Kidney (tissue), 14 donors: ENCODE results near the gene CRY2. TPM values are rescaled to one million over a fixed set of nuclear protein-coding genes. Genes with fewer than 3 reads are reported as not detected.

Source experiments
- DNase-seq, 5 donors: peaks; one replicate each; pipeline ENCODE4 v3.0.0-alpha.2; 2013 to 2020
- FAIRE-seq: peaks from 2 replicates; lab custom pipeline; 2012; peaks lifted over from hg19 to GRCh38; lab: Jason Lieb, UNC
- H3K27ac ChIP-seq, 2 donors: one replicate each; pipeline ENCODE4 v1.7.0; 2013; ENCODE audit warnings: low read depth in 2 of 2, low read length in 2 of 2, inconsistent platforms in 1 of 2
- H3K27me3 ChIP-seq: one replicate; pipeline ENCODE4 v1.7.1; 2013; ENCODE audit warnings: low read length, inconsistent platforms; ENCODE audit not compliant: control insufficient read depth, insufficient read depth
- H3K36me3 ChIP-seq, 3 donors: one replicate each; pipeline versions ENCODE4 v1.7.0 to v1.7.1; 2013; ENCODE audit warnings: low read length in 3 of 3, control low read depth in 1 of 3, inconsistent platforms in 1 of 3; ENCODE audit not compliant: insufficient read depth in 3 of 3, control insufficient read depth in 2 of 3
- H3K4me1 ChIP-seq, 3 donors: one replicate each; pipeline versions ENCODE4 v1.7.0 to v1.7.1; 2013; ENCODE audit warnings: low read length in 3 of 3, inconsistent platforms in 1 of 3, low read depth in 1 of 3; ENCODE audit not compliant: control insufficient read depth in 2 of 3, insufficient read depth in 2 of 3
- H3K4me3 ChIP-seq, 3 donors: one replicate each; pipeline versions ENCODE4 v1.7.0 to v1.8.1; 2013; ENCODE audit warnings: low read length in 3 of 3, control low read depth in 1 of 3, inconsistent platforms in 1 of 3
- H3K9ac ChIP-seq, 3 donors: one replicate each; pipeline versions ENCODE4 v1.7.0 to v1.7.1; 2013; ENCODE audit warnings: low read length in 3 of 3, control low read depth in 1 of 3, inconsistent platforms in 1 of 3
- H3K9me3 ChIP-seq, 3 donors: one replicate each; pipeline versions ENCODE4 v1.7.0 to v1.7.1; 2013; ENCODE audit warnings: low read length in 3 of 3, control low read depth in 1 of 3, inconsistent platforms in 1 of 3; ENCODE audit not compliant: control insufficient read depth in 2 of 3, insufficient read depth in 1 of 3
- intact Hi-C: fragments of 100-400 bp; cut with DNase I; formaldehyde crosslinking; loops from one replicate; pipeline ENCODE4 v1.11.1; 2022
- polyA plus RNA-seq: library from polyadenylated mRNA; stranded (reverse); fragments of 350-450 nt; fragmentation: Illumina TruSeq; extraction: RNeasy Lipid Tissue Mini Kit (QIAGEN cat#74804); gene quantifications from one replicate; pipeline ENCODE4 v1.2.3, GENCODE V29; 2014; ENCODE audit warnings: low read depth, low replicate concordance; ENCODE audit not compliant: insufficient read depth
- total RNA-seq: library from RNA; stranded (reverse); fragmentation: NEBNext Ultra II Directional; extraction: Animal tissue kit (Norgen Biotek cat#: 25700); gene quantifications from one replicate; pipeline ENCODE4 v1.2.1, GENCODE V29; 2021
- TF ChIP-seq, protein P1 (sequence below): IDR thresholded peaks from 3 replicates; pipeline ENCODE4 v1.5.1; 2012; ENCODE audit warnings: mild to moderate bottlenecking, moderate library complexity, borderline replicate concordance; ENCODE audit not compliant: insufficient read depth; ENCODE audit errors: extremely low read depth
- donor health status: control.
- donor health status: control.
- donor health status: control.
- donor health status: control.
- donor health status: control.
- donor health status: DM: yes; HTN: yes; CAD: no.
- donor health status: Normal renal cell carcinoma (clear cell type).

The CRY2 gene
- total and polyA plus RNA-seq, 2 donors from 2014 or later: 20.7 to 44.5 TPM

DNA sequence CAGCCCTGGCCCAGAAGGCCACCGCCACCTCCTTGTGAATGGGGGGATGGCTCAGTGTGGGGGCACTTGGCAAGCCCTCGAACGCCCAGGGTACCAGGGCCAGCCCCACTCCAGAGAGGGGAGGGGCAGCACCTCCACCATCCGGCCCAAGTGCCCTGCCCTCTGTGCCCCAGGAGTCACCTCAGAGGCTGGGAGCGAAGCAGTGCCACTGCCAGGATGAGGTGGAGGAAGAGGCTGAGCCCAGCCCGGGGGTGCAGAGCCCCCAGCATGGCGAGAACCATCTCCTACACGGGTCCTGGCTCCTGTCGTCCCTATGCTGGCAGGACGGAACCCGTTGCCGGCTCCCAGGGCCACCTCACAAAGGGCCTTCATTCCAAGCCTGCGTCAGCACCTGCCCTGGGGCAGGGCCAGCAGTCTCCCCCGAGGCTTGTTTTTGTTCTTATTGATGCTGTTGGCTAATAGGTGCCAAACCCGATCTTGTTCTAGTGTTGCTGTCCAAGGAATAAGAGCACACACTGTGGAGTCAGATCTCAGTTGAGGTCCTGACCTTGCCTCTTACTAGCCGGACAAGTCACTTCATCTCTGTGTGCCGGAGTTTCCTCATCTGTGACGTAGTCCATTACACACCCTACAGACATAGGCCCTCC is 59.8 kb downstream of the CRY2 start, which contains the start of gene FREY1:
Gene FREY1 (minus strand): TSS at position 307 of the 647 bp plus-strand sequence. CDS start 26 bp downstream, at position 281.
- intact Hi-C loops: no loop called here
- Histone ChIP-seq H3K27me3 (no peaks in the 10 kb centered on the region), H3K27ac (no peak within 1 kb of the TSS), H3K4me3 (no peak within 1 kb of the TSS), H3K4me1 (no peaks in the 10 kb centered on the region), H3K36me3 (peaks cover 0 to 6% (median 3%) of the 10 kb centered on the region in 3 donors), H3K9me3 (no peaks in the 10 kb centered on the region), H3K9ac (no peak within 1 kb of the TSS)
- DNase-seq (no peak), FAIRE-seq (no peak)
- TF ChIP-seq, protein P1, sequence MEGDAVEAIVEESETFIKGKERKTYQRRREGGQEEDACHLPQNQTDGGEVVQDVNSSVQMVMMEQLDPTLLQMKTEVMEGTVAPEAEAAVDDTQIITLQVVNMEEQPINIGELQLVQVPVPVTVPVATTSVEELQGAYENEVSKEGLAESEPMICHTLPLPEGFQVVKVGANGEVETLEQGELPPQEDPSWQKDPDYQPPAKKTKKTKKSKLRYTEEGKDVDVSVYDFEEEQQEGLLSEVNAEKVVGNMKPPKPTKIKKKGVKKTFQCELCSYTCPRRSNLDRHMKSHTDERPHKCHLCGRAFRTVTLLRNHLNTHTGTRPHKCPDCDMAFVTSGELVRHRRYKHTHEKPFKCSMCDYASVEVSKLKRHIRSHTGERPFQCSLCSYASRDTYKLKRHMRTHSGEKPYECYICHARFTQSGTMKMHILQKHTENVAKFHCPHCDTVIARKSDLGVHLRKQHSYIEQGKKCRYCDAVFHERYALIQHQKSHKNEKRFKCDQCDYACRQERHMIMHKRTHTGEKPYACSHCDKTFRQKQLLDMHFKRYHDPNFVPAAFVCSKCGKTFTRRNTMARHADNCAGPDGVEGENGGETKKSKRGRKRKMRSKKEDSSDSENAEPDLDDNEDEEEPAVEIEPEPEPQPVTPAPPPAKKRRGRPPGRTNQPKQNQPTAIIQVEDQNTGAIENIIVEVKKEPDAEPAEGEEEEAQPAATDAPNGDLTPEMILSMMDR: no peak

DNA sequence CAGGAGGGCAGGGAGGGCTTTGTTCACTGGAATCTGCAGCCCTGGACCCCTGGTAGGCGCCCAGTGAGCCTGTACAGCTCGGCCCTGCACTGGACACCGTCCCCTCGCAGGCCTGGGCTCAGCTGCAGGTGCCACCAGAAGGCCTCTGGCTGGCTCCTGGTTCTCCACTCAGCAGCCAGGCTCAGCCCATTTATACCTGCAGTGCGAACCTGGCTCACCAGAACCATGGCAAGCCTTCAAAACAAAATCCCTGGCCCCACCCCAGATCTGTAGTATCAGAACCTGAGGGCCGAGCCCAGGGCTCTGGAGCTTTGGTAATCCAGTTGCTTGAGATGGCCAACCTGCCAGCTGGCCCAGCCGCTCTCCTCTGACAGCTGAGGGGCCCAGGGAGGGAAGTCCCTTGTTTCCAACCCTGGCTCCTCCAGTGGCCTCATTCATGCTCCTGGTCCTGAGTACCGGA is 60.7 kb downstream of the CRY2 start:
- intact Hi-C loops: no loop called here
- Histone ChIP-seq H3K9ac (no peak overlapping the region), H3K4me3 (no peak overlapping the region), H3K36me3 (peaks cover 0 to 6% (median 3%) of the 10 kb centered on the region in 3 donors), H3K9me3 (no peaks in the 10 kb centered on the region), H3K27ac (no peak overlapping the region), H3K4me1 (no peaks in the 10 kb centered on the region), H3K27me3 (no peaks in the 10 kb centered on the region)
- TF ChIP-seq, protein P1: no peak
- FAIRE-seq (no peak), DNase-seq (no peak)

DNA sequence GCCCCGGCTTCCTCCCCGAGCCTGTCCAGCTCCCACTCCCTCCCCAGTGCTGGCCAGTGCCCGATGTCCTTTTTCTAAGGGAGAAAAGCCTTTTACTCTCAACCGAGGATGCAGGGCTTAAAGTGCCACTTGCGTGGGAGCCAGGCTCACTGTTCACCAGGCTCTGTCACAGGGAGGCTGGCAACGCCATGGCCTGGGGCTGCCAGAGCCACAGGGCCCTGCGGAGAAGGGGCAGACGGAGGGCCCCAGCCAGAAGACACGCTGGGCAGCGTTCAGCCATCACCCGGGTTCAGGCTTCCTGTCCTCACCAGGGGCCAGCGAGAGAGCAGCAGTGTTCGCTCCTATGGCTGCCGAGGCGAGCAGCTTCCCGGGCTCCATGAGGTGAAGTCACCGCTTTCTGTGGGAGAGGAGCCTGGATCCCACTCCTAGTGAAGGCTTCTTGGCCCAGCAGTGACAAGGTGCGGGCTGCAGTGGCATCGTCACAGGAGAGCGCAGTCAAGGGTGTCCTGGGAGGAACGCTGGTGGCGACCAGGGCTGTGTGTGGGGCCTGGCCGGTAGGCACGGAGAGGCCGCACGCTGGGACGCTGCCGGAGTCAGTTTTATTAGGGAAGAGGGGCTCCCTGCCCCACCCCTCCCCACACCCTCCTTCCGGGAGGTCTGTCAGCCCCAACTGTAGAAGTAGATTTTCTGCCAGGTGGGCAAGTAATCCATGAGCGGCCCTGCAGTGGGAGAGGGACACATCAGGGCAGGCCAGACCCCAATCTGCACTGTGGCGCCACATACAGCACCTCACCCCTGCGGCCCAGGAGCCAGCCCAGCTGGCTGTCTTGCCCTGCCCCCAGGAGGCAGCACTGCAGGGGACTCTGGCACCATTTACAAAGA is 62.6 kb downstream of the CRY2 start:
- Histone ChIP-seq H3K36me3 (peaks cover 0 to 17% (median 6%) of the 10 kb centered on the region in 3 donors), H3K4me1 (no peaks in the 10 kb centered on the region), H3K27ac (no peak overlapping the region), H3K9ac (no peak overlapping the region), H3K27me3 (no peaks in the 10 kb centered on the region), H3K4me3 (no peak overlapping the region), H3K9me3 (no peaks in the 10 kb centered on the region)
- DNase-seq (no peak), FAIRE-seq (no peak)
- TF ChIP-seq, protein P1: no peak
- intact Hi-C loops: no loop called here
